H9 (cell line): Measurements from ENCODE around the gene CEP120. TPM values are rescaled to one million over a fixed set of nuclear protein-coding genes. Genes with fewer than 3 reads are reported as not detected.

Experiments
- DNase-seq: peaks from one replicate; pipeline ENCODE4 v3.0.0-alpha.2; 2017
- H2AFZ ChIP-seq: one replicate; pipeline ENCODE4 v1.6.1; 2013; ENCODE audit warnings: mild to moderate bottlenecking, low read length, control low read depth, moderate library complexity
- H2AK5ac ChIP-seq: 2 replicates; pipeline ENCODE4 v1.6.1; 2013; ENCODE audit warnings: low read length, control low read depth, mixed read lengths; ENCODE audit not compliant: insufficient read length
- H2BK120ac ChIP-seq: one replicate; pipeline ENCODE4 v1.6.1; 2013; ENCODE audit warnings: low read depth, mild to moderate bottlenecking, low read length, control low read depth, inconsistent platforms; ENCODE audit not compliant: poor library complexity, severe bottlenecking
- H2BK12ac ChIP-seq: 2 replicates; pipeline ENCODE4 v1.6.1; 2013; ENCODE audit warnings: low read length, control low read depth, mixed read lengths, low read depth; ENCODE audit not compliant: insufficient read length
- H2BK15ac ChIP-seq: 2 replicates; pipeline ENCODE4 v1.6.1; 2013; ENCODE audit warnings: low read depth, low read length, control low read depth
- H2BK20ac ChIP-seq: one replicate; pipeline ENCODE4 v1.6.1; 2013; ENCODE audit warnings: low read depth, mild to moderate bottlenecking, low read length, control low read depth, inconsistent platforms; ENCODE audit not compliant: poor library complexity, severe bottlenecking
- H2BK5ac ChIP-seq: 2 replicates; pipeline ENCODE4 v1.6.1; 2013; ENCODE audit warnings: low read length, control low read depth, mixed read lengths; ENCODE audit not compliant: insufficient read length
- H3K14ac ChIP-seq: 2 replicates; pipeline ENCODE4 v1.6.1; 2013; ENCODE audit warnings: low read length, control low read depth; ENCODE audit not compliant: insufficient read depth
- H3K18ac ChIP-seq: 2 replicates; pipeline ENCODE4 v1.6.1; 2013; ENCODE audit warnings: low read depth, mild to moderate bottlenecking, mixed read lengths, low read length, control low read depth; ENCODE audit not compliant: insufficient read length
- H3K23ac ChIP-seq: 2 replicates; pipeline ENCODE4 v1.6.1; 2013; ENCODE audit warnings: low read length, control low read depth, mixed read lengths, low read depth; ENCODE audit not compliant: insufficient read length
- H3K23me2 ChIP-seq: 2 replicates; pipeline ENCODE4 v1.6.1; 2013; ENCODE audit warnings: low read depth, mild to moderate bottlenecking, mixed read lengths, low read length, control low read depth; ENCODE audit not compliant: insufficient read length, poor library complexity, severe bottlenecking
- H3K27ac ChIP-seq: 2 replicates; pipeline ENCODE4 v1.5.1; 2013; ENCODE audit warnings: low read length, control low read depth, mixed read lengths, low read depth; ENCODE audit not compliant: insufficient read length
- H3K27me3 ChIP-seq: 2 replicates; pipeline ENCODE4 v1.6.1; 2013; ENCODE audit warnings: low read length, control low read depth, inconsistent platforms; ENCODE audit not compliant: insufficient read depth
- H3K4ac ChIP-seq: 2 replicates; pipeline ENCODE4 v1.6.1; 2013; ENCODE audit warnings: low read depth, mild to moderate bottlenecking, control low read depth, inconsistent platforms, low read length, moderate library complexity
- H3K4me1 ChIP-seq: 2 replicates; pipeline ENCODE4 v1.6.1; 2013; ENCODE audit warnings: low read length, control low read depth, inconsistent platforms; ENCODE audit not compliant: insufficient read depth
- H3K4me2 ChIP-seq: 2 replicates; pipeline ENCODE4 v1.6.1; 2013; ENCODE audit warnings: low read length, control low read depth, mixed read lengths; ENCODE audit not compliant: insufficient read length, insufficient read depth
- H3K56ac ChIP-seq: 2 replicates; pipeline ENCODE4 v1.6.1; 2013; ENCODE audit warnings: low read depth, mild to moderate bottlenecking, mixed read lengths, low read length, control low read depth; ENCODE audit not compliant: insufficient read length
- H3K79me1 ChIP-seq: 2 replicates; pipeline ENCODE4 v1.6.1; 2013; ENCODE audit warnings: low read depth, mild to moderate bottlenecking, moderate library complexity, low read length, control low read depth, inconsistent platforms; ENCODE audit not compliant: insufficient read depth, poor library complexity, severe bottlenecking
- H3K79me2 ChIP-seq: 2 replicates; pipeline ENCODE4 v1.6.1; 2013; ENCODE audit warnings: low read length, control low read depth, inconsistent platforms; ENCODE audit not compliant: insufficient read depth
- H3K9ac ChIP-seq: 2 replicates; pipeline ENCODE4 v1.6.1; 2013; ENCODE audit warnings: low read length, control low read depth, mixed read lengths; ENCODE audit not compliant: insufficient read length; ENCODE audit errors: extremely low read depth
- H3K9me3 ChIP-seq: one replicate; pipeline ENCODE4 v1.6.1; 2013; ENCODE audit warnings: low read depth, low read length, inconsistent platforms; ENCODE audit not compliant: control insufficient read depth
- H3T11ph ChIP-seq: one replicate; pipeline ENCODE4 v1.6.1; 2013; ENCODE audit warnings: mild to moderate bottlenecking, low read length, control low read depth, inconsistent platforms
- H4K20me1 ChIP-seq: one replicate; pipeline ENCODE4 v1.6.1; 2013; ENCODE audit not compliant: control insufficient read depth, insufficient read length, insufficient read depth
- H4K5ac ChIP-seq: 2 replicates; pipeline ENCODE4 v1.6.1; 2013; ENCODE audit warnings: low read depth, mild to moderate bottlenecking, mixed read lengths, low read length, control low read depth; ENCODE audit not compliant: insufficient read length
- H4K8ac ChIP-seq: replicated peaks from 2 replicates; pipeline ENCODE4 v1.6.1; 2013; ENCODE audit warnings: low read length, control low read depth, mixed read lengths, low read depth; ENCODE audit not compliant: insufficient read length
- H4K91ac ChIP-seq: 2 replicates; pipeline ENCODE4 v1.6.1; 2013; ENCODE audit warnings: low read depth, mild to moderate bottlenecking, moderate library complexity, mixed read lengths, low read length, control low read depth; ENCODE audit not compliant: insufficient read length
- H3K27ac Mint-ChIP-seq, 3 experiments: 2 replicates in 2 of 3; 3 replicates in 1 of 3; pipeline ENCODE4 v1.8.0; 2020 to 2021; ENCODE audit warnings: mixed read lengths in 3 of 3, mild to moderate bottlenecking in 1 of 3, moderate library complexity in 1 of 3
- H3K27me3 Mint-ChIP-seq: 2 replicates; pipeline ENCODE4 v1.8.0; 2021; ENCODE audit warnings: low read depth, mild to moderate bottlenecking, moderate library complexity, mixed read lengths
- H3K36me3 Mint-ChIP-seq, 3 experiments: 2 replicates in 2 of 3; 3 replicates in 1 of 3; pipeline ENCODE4 v1.8.0; 2020 to 2021; ENCODE audit warnings: low read depth in 3 of 3, mixed read lengths in 3 of 3; ENCODE audit not compliant: insufficient read depth in 1 of 3
- H3K4me1 Mint-ChIP-seq, 2 experiments: 2 replicates each; pipeline ENCODE4 v1.8.0; 2020; ENCODE audit warnings: mixed read lengths in 2 of 2
- H3K4me3 Mint-ChIP-seq, 2 experiments: 2 replicates in 1 of 2; 3 replicates in 1 of 2; pipeline ENCODE4 v1.8.0; 2020 to 2021; ENCODE audit warnings: mild to moderate bottlenecking in 2 of 2, mixed read lengths in 2 of 2, moderate library complexity in 1 of 2
- H3K9me3 Mint-ChIP-seq, 2 experiments: 2 replicates in 1 of 2; 3 replicates in 1 of 2; pipeline ENCODE4 v1.8.0; 2020; ENCODE audit warnings: mild to moderate bottlenecking in 2 of 2, mixed read lengths in 2 of 2, moderate library complexity in 1 of 2
- WGBS: extraction: QIAGEN DNeasy Blood & Tissue Kit; methylation state at CpG from one replicate; pipeline ENCODE4 v1.1.7; 2013; ENCODE audit warnings: missing lambda C conversion rate, low lambda C conversion rate, mixed read lengths; ENCODE audit not compliant: insufficient read length; ENCODE audit errors: extremely low coverage; 5-methylcytosine and 5-hydroxymethylcytosine counted together
- total RNA-seq: library from RNA; stranded (reverse); gene quantifications from 2 replicates; pipeline ENCODE4 v1.2.1, GENCODE V29; 2021
- TF ChIP-seq, protein P1 (sequence below): fragments of 200-600 bp; sonication (generic); conservative IDR thresholded peaks from 3 replicates; pipeline ENCODE4 v1.8.0; 2021; ENCODE audit warnings: antibody characterized with exemption, mild to moderate bottlenecking

Gene CEP120
- total RNA-seq, 1 experiment from 2014 or later: 22.5 TPM

DNA sequence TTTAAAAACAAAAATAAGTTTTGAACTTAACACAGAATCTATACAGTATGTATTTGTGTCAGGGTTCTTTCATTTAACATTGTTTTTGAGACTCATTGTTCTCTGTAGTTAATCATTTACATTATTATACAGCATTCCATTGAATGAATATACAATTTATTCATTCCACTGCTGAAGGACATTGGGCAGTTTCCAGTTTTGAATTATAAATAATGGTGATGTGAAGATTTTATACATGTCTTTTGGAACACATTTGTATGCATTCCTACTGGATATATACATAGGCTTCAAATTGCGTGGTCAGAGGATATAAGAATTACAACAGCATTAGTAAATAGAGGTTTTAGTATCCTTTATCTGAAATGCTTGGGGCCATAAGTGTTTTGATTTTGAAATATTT lies 72.0 kb downstream of the CEP120 start:
- Histone ChIP-seq H3K79me2 (no peaks in the 10 kb centered on the region), H3K9ac (no peak overlapping the region), H3K27me3 (no peaks in the 10 kb centered on the region), H2BK20ac (no peak overlapping the region), H2BK5ac (no peak overlapping the region), H3K9me3 (no peaks in the 10 kb centered on the region), H3K56ac (no peak overlapping the region), H4K8ac (no peak overlapping the region), H3K14ac (no peak overlapping the region), H4K20me1 (no peaks in the 10 kb centered on the region), H3T11ph (no peak overlapping the region), H3K23ac (no peak overlapping the region), H4K5ac (no peak overlapping the region), H3K4me1 (no peaks in the 10 kb centered on the region), H3K4ac (no peak overlapping the region), H3K23me2 (no peaks in the 10 kb centered on the region), H2BK15ac (no peak overlapping the region), H2BK12ac (no peak overlapping the region), H2BK120ac (no peak overlapping the region), H2AK5ac (no peak overlapping the region), H3K4me2 (no peak overlapping the region), H2AFZ (no peak overlapping the region), H3K27ac (no peak overlapping the region), H4K91ac (no peak overlapping the region), H3K79me1 (no peaks in the 10 kb centered on the region), H3K18ac (no peak overlapping the region)
- Mint-ChIP-seq H3K4me1 (0 out of 4 replicates have a peak, but pooled peaks cover 0 to 3% of the 10 kb centered on the region in 2 experiments), H3K36me3 (peaks cover 13 to 21% (median 17%) of the 10 kb centered on the region in 3 experiments; a peak in 6 of 7 replicates), H3K27ac (no peak overlapping the region), H3K4me3 (no peak overlapping the region), H3K9me3 (peaks cover 11 to 14% of the 10 kb centered on the region in 2 experiments; a peak in 4 of 5 replicates), H3K27me3 (no peaks in the 10 kb centered on the region)
- no CpG with 5 or more reads among the region's 1 CpG for WGBS
- no peak for DNase-seq
- TF ChIP-seq, protein P1, sequence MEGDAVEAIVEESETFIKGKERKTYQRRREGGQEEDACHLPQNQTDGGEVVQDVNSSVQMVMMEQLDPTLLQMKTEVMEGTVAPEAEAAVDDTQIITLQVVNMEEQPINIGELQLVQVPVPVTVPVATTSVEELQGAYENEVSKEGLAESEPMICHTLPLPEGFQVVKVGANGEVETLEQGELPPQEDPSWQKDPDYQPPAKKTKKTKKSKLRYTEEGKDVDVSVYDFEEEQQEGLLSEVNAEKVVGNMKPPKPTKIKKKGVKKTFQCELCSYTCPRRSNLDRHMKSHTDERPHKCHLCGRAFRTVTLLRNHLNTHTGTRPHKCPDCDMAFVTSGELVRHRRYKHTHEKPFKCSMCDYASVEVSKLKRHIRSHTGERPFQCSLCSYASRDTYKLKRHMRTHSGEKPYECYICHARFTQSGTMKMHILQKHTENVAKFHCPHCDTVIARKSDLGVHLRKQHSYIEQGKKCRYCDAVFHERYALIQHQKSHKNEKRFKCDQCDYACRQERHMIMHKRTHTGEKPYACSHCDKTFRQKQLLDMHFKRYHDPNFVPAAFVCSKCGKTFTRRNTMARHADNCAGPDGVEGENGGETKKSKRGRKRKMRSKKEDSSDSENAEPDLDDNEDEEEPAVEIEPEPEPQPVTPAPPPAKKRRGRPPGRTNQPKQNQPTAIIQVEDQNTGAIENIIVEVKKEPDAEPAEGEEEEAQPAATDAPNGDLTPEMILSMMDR: no peak
